Erythroblast (primary cell): Measurements from ENCODE around the gene SFXN1.
"Not testable (repeated sequence)": the region's sequence is repeated elsewhere in the genome, so short reads cannot be mapped to it uniquely, and the experiment has no call there.

Experiments
- DNase-seq, 2 experiments: peaks; one replicate each; lab custom pipeline; 2025; lab: John Stamatoyannopoulos, UW
- GATA1 ChIP-seq: IDR thresholded peaks from 2 replicates; pipeline ENCODE4 v1.6.1; 2011; ENCODE audit warnings: low read depth, mild to moderate bottlenecking, control low read depth, low read length, moderate library complexity
- POLR2A ChIP-seq: IDR thresholded peaks from 2 replicates; pipeline ENCODE4 v1.6.1; 2011; ENCODE audit warnings: mild to moderate bottlenecking, low read length

The SFXN1 gene, protein sequence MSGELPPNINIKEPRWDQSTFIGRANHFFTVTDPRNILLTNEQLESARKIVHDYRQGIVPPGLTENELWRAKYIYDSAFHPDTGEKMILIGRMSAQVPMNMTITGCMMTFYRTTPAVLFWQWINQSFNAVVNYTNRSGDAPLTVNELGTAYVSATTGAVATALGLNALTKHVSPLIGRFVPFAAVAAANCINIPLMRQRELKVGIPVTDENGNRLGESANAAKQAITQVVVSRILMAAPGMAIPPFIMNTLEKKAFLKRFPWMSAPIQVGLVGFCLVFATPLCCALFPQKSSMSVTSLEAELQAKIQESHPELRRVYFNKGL

GRCh38 chr5:175478384-175479124, at the start of gene SFXN1:
SFXN1 (plus strand) TSS chr5:175478560; CDS start chr5:175492104, 13,544 bp downstream.
- peak; percentile 83 to 87 for DNase-seq
- TF ChIP-seq POLR2A (peak; percentile 80), GATA1 (no peak)

DNA sequence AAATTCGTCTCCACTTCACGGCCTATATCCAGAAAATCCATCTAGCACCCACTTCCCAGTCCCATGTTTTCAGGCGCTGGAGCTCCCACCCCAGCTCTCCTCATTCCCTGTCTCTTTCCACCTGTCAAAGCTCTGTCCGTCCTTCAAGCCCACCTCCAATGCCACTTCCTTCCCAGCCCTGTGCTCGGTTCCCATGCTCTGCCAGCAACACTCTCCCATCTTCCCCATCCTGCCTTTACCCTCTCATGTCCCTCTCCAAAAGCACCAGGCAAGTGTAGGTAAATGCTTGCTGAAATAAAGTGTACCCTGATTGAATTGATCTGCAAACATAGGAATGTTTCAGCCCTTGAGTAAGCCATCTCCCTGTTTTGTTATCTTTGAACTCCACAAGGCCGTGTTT, 43.6 kb upstream of the SFXN1 start:
- no peak for DNase-seq
- no peak for TF ChIP-seq POLR2A
- TF ChIP-seq GATA1: no peak

GRCh38 chr5:175436359-175436758, 42.0 kb upstream of the SFXN1 start:
- TF ChIP-seq GATA1: no peak
- TF ChIP-seq POLR2A: no peak
- DNase-seq: no peak

- TF ChIP-seq GATA1: no peak
- TF ChIP-seq POLR2A: no peak
- DNase-seq: no peak
Observed at GRCh38 chr5:175438234-175438857, 40.0 kb upstream of the SFXN1 start.

GRCh38 chr5:175443514-175444059, 34.8 kb upstream of the SFXN1 start:
- no peak for TF ChIP-seq POLR2A
- no peak for TF ChIP-seq GATA1
- no peak for DNase-seq

- no peak for TF ChIP-seq POLR2A
- no peak for TF ChIP-seq GATA1
- peak; percentile 40 to 56 for DNase-seq
Observed at GRCh38 chr5:175444060-175444904, 34.1 kb upstream of the SFXN1 start, which contains the start of gene DRD1. DRD1 (minus strand) TSS chr5:175444182; CDS start chr5:175443099, 1,083 bp downstream.

DNA sequence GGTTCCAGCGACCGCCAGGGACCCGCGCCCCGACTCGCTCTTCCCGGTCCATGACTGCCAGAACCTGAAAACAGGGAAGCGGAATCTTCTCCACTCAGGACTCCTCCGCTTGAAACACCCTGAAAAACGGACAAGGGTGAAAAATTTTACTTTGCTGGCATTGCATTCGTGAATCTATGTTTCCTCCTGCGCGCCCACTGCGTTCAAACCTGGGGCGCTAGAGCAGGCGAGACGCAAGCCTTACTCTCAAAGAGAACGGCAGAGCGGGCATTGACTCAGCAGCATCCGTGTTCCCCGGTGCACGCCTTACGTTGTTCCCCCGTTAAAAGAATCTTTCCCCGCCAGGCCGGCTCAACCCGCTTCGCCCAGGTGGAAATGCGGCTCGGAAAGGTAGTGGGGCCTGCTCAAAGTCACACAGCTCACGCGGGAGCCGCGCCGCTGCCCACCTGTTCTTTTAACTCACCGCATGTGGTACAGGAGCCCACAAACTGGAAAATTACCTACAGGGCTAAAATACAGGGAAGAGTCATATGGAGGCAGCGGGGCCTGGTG, 33.4 kb upstream of the SFXN1 start:
- TF ChIP-seq POLR2A (no peak), GATA1 (no peak)
- DNase-seq: no peak

DNA sequence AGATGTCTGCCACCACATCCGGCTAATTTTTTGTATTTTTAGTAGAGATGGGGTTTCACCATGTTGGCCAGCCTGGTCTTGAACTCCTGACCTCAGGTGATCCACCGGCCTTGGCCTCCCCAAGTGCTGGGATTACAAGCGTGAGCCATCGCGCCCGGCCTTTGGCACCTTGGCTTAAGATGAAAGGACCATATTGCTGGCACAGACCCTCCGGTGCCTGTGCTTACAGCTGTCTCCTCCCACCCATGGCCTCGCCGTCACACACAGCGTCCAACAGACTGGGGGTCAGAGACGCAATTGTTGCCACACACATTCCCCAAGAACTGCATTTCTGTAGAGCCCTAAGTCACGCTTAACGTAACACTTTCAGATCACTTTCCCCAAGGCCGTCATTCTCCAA, 32.0 kb upstream of the SFXN1 start:
- DNase-seq: not testable (repeated sequence)

DNA sequence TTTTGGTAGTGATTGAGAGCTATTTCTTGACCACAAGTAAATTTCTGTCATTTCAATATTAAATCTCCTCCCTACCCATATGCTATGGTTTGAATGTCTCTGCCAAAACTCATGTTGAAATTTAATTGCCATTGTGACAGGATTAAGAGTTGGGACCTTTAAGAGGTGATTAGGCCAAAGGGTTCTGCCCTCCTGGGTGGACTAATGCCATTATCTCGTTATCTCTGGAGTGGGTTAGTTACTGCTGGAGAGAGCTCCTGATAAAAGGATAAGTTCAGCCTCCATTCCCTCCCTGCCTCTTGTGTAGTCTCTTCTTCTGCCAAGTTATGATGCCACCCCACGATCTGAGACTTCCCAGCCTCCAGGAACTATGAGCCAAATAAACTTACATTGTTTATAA, 30.8 kb upstream of the SFXN1 start:
- no peak for TF ChIP-seq GATA1
- TF ChIP-seq POLR2A: no peak
- DNase-seq: no peak

GRCh38 chr5:175448276-175448675, 30.1 kb upstream of the SFXN1 start:
- TF ChIP-seq GATA1 (no peak), POLR2A (no peak)
- no peak for DNase-seq

DNA sequence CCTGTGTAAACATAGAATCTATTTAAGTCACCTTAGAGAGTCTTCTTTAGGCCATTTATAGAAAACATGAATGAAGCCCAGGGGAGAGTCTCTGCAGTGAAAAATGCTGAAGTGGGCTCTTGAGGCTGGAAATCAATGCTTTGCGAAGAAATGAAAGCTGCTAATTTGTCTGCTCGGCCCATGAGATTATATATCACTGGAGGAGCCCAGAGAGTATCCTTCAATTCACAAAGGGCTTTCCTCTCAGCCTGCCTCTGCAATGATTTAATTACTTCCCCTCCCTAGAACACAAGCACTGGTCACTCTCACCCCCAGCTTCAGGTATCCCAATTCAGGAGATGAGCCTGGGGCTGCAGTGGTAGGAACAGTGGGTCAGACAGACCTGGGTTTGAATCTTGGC, 26.2 kb upstream of the SFXN1 start:
- DNase-seq: no peak
- TF ChIP-seq GATA1: no peak
- TF ChIP-seq POLR2A: no peak

DNA sequence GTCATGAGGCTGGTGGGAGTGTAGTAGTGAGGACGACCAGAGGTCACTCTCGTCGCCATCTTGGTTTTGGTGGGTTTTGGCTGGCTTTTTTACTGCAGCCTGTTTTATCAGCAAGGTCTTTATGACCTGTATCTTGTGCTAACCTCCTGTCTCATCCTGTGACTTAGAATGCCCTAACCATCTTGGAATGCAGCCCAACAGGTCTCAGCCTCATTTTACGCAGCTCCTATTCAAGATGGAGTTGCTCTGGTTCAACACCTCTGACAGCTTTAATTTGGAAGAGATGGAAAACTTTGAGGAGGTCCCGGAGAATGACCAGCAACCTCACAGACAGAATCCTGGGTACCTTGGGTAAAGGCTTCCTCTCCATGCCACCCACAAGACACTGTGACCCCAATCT, 24.0 kb upstream of the SFXN1 start:
- not testable (repeated sequence) for DNase-seq

GRCh38 chr5:175456105-175456742, 22.1 kb upstream of the SFXN1 start:
- TF ChIP-seq POLR2A: no peak
- TF ChIP-seq GATA1: no peak
- DNase-seq: no peak
